Mesenchymal stem cell (in vitro differentiated cells and primary cell): ENCODE data around the gene TOM1L2. TPM values are rescaled to one million over a fixed set of nuclear protein-coding genes. Genes with fewer than 3 reads are reported as not detected.

Experiments used
- DNase-seq: peaks from one replicate; pipeline ENCODE4 v3.0.0-alpha.2; 2013
- H2AFZ ChIP-seq: one replicate; pipeline ENCODE4 v1.6.1; 2013; ENCODE audit warnings: low read depth, mild to moderate bottlenecking, control low read depth, inconsistent platforms, low read length, moderate library complexity
- H2AK5ac ChIP-seq: 2 replicates; pipeline ENCODE4 v1.6.1; 2013; ENCODE audit warnings: low read length, moderate library complexity, mild to moderate bottlenecking, inconsistent platforms; ENCODE audit not compliant: severe bottlenecking
- H2BK120ac ChIP-seq: one replicate; pipeline ENCODE4 v1.6.1; 2013; ENCODE audit warnings: low read depth, mild to moderate bottlenecking, inconsistent platforms, low read length, moderate library complexity
- H2BK12ac ChIP-seq, 2 experiments: one replicate each; pipeline ENCODE4 v1.6.1; 2013; ENCODE audit warnings: inconsistent platforms in 2 of 2, low read length in 2 of 2, mild to moderate bottlenecking in 2 of 2, moderate library complexity in 2 of 2, control low read depth in 1 of 2
- H2BK15ac ChIP-seq: one replicate; pipeline ENCODE4 v1.6.1; 2013; ENCODE audit warnings: mild to moderate bottlenecking, low read depth, inconsistent platforms; ENCODE audit not compliant: poor library complexity, severe bottlenecking
- H2BK5ac ChIP-seq: 2 replicates; pipeline ENCODE4 v1.6.1; 2013; ENCODE audit warnings: low read depth, mild to moderate bottlenecking, low read length, control low read depth, inconsistent platforms; ENCODE audit not compliant: poor library complexity, severe bottlenecking
- H3K14ac ChIP-seq, 2 experiments: one replicate each; pipeline ENCODE4 v1.6.1; 2013; ENCODE audit warnings: inconsistent platforms in 2 of 2, low read length in 2 of 2, control low read depth in 1 of 2, mild to moderate bottlenecking in 1 of 2, moderate library complexity in 1 of 2
- H3K18ac ChIP-seq, 2 experiments: one replicate each; pipeline ENCODE4 v1.6.1; 2013; ENCODE audit warnings: inconsistent platforms in 2 of 2, low read length in 2 of 2, control low read depth in 1 of 2, low read depth in 1 of 2, mild to moderate bottlenecking in 1 of 2
- H3K23ac ChIP-seq, 2 experiments: one replicate each; pipeline ENCODE4 v1.6.1; 2013; ENCODE audit warnings: inconsistent platforms in 2 of 2, low read length in 2 of 2, mild to moderate bottlenecking in 2 of 2, moderate library complexity in 2 of 2, control low read depth in 1 of 2
- H3K27ac ChIP-seq: 2 replicates; pipeline ENCODE4 v1.5.1; 2013; ENCODE audit warnings: mild to moderate bottlenecking, moderate library complexity, low read length, control low read depth, inconsistent platforms; ENCODE audit not compliant: poor library complexity, severe bottlenecking
- H3K27me3 ChIP-seq, 2 experiments: 2 replicates each; pipeline versions ENCODE4 v1.6.1 to v1.7.0; 2013; ENCODE audit warnings: low read length in 2 of 2, mild to moderate bottlenecking in 2 of 2, moderate library complexity in 2 of 2, control low read depth in 1 of 2, inconsistent platforms in 1 of 2; ENCODE audit not compliant: control insufficient read depth in 1 of 2, insufficient read depth in 1 of 2
- H3K36me3 ChIP-seq, 2 experiments: 2 replicates each; pipeline versions ENCODE4 v1.6.1 to v1.7.0; 2013; ENCODE audit warnings: low read length in 2 of 2, control low read depth in 1 of 2, inconsistent platforms in 1 of 2, low read depth in 1 of 2, mild to moderate bottlenecking in 1 of 2; ENCODE audit not compliant: insufficient read depth in 2 of 2, control insufficient read depth in 1 of 2
- H3K4ac ChIP-seq, 2 experiments: one replicate each; pipeline ENCODE4 v1.6.1; 2013; ENCODE audit warnings: inconsistent platforms in 2 of 2, low read length in 2 of 2, mild to moderate bottlenecking in 2 of 2, moderate library complexity in 2 of 2, control low read depth in 1 of 2, low read depth in 1 of 2
- H3K4me1 ChIP-seq: 2 replicates; pipeline ENCODE4 v1.6.1; 2013; ENCODE audit warnings: low read depth, low read length, control low read depth; ENCODE audit not compliant: control insufficient read depth, insufficient read depth
- H3K4me2 ChIP-seq: 2 replicates; pipeline ENCODE4 v1.6.1; 2013; ENCODE audit warnings: low read length, mild to moderate bottlenecking, inconsistent platforms; ENCODE audit not compliant: poor library complexity, severe bottlenecking
- H3K4me3 ChIP-seq, 2 experiments: 2 replicates each; pipeline versions ENCODE4 v1.5.1 to v1.7.0; 2013; ENCODE audit warnings: low read length in 2 of 2, mild to moderate bottlenecking in 2 of 2, control low read depth in 1 of 2, low read depth in 1 of 2; ENCODE audit not compliant: insufficient read depth in 1 of 2
- H3K79me1 ChIP-seq: replicated peaks from 2 replicates; pipeline ENCODE4 v1.6.1; 2013; ENCODE audit warnings: mild to moderate bottlenecking, control low read depth, low read length, inconsistent platforms; ENCODE audit not compliant: poor library complexity, severe bottlenecking
- H3K9ac ChIP-seq: 2 replicates; pipeline ENCODE4 v1.7.0; 2013; ENCODE audit warnings: mild to moderate bottlenecking, low read length, moderate library complexity
- H3K9me3 ChIP-seq: 2 replicates; pipeline ENCODE4 v1.7.0; 2013; ENCODE audit warnings: mild to moderate bottlenecking, low read length; ENCODE audit not compliant: control insufficient read depth
- H4K8ac ChIP-seq: one replicate; pipeline ENCODE4 v1.6.1; 2013; ENCODE audit warnings: inconsistent platforms, mild to moderate bottlenecking, low read length, moderate library complexity
- H4K91ac ChIP-seq: one replicate; pipeline ENCODE4 v1.6.1; 2013; ENCODE audit warnings: mild to moderate bottlenecking, low read length, inconsistent platforms
- WGBS: methylation state at CpG from one replicate; pipeline ENCODE4 v1.1.7; 2013; ENCODE audit warnings: mixed read lengths; 5-methylcytosine and 5-hydroxymethylcytosine counted together
- polyA plus RNA-seq, 2 experiments: library from polyadenylated mRNA; stranded (reverse); fragments of 200-250 nt; gene quantifications; one replicate each; pipeline ENCODE4 v1.2.3, GENCODE V29; 2013

The TOM1L2 gene
- polyA plus RNA-seq (2013, experiment 1 of 2), result 40.1 TPM
- polyA plus RNA-seq (2013, experiment 2 of 2), result 35.1 TPM

DNA sequence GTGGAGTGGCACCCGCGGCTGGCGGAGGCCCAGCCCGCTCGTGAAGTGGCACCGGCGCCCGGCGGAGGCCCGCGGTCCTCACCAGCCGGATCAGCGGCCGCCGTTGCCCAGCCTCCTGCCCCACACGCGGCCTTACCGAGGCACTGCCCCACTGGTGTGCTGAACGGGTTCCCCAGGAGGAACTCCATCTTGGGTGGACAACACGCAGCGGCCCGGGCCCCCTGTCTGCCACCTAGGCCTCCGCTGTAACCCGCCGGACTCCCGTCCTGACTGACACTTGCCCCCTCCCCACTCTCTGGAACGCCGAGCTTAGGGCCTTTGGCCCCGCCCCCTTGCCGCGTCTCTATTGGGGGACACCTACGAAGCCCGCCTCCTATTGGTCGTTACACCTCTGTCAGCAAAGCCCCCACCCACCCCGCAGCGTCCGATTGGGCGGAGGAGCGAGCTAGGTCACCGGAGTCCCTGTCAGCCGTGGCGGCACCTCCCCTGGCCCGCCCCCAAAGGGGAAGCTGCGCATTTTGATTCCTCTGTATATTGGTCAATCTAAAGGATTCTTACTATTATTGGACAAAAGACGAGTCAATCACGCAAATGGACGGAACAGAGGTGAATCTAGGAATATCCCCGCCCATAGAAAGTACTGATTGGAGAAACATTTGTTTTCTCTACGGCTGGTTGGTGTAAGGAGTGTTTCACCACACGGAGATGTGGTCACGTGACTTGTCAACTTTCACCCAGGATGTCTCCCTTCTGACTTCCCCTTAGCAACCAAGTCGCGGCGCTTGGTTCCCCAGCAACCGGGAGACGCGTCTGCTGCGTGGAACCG lies at the start of gene TOM1L2, which contains the start of gene DRC3:
Gene TOM1L2, minus strand, starts transcription at position 275 of the 826 bp plus-strand sequence. Its CDS starts 87 bp downstream, at position 188.
Gene DRC3, plus strand, starts transcription at position 737 of the 826 bp plus-strand sequence. CDS start 4,737 bp downstream, outside the sequence.
- Histone ChIP-seq H3K4ac (peak within 1 kb of the TSS; percentile 71 to 77), H3K14ac (peak within 1 kb of the TSS in 1 of 2 experiments; percentile 89), H3K4me3 (peak within 1 kb of the TSS; percentile 90 to 94), H2AFZ (peak within 1 kb of the TSS; percentile 51), H3K27me3 (no peaks in the 10 kb centered on the region), H3K4me2 (peak within 1 kb of the TSS; percentile 90), H3K18ac (peak within 1 kb of the TSS; percentile 63 to 78), H3K79me1 (peaks cover 10% of the 10 kb centered on the region), H3K9me3 (no peaks in the 10 kb centered on the region), H4K8ac (no peak within 1 kb of the TSS), H2BK5ac (no peak within 1 kb of the TSS), H3K27ac (no peak within 1 kb of the TSS), H2BK12ac (peak within 1 kb of the TSS in 1 of 2 experiments; percentile 45), H3K9ac (peak within 1 kb of the TSS; percentile 93), H2BK15ac (peak within 1 kb of the TSS; percentile 45), H4K91ac (peak within 1 kb of the TSS; percentile 67), H2BK120ac (no peak within 1 kb of the TSS), H2AK5ac (no peak within 1 kb of the TSS), H3K23ac (peak within 1 kb of the TSS in 1 of 2 experiments; percentile 98), H3K4me1 (peaks cover 8% of the 10 kb centered on the region), H3K36me3 (no peaks in the 10 kb centered on the region)
- peak; percentile 100 for DNase-seq
- WGBS, result under 1% methylated on average over 47 of the region's 59 CpGs

DNA sequence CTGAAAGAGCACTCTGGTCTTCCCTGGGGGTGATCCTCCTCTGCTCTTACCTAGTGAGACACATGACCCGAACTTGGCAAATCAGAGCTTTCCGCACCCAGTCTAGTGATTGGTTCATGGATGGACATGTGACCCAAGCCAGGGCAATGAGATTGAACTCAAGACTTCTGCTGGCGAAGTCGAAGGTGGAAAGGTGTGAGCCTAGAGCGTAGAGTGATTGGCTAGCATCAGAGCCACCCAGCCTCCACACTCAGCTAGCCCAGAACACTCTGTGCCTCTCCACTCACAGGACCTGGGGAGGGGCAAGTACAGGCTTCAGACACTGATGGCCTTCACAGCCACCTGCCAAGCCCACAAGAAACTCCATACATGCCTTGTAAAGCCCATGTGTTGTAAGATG lies 49.2 kb upstream of the TOM1L2 start:
- WGBS, result 98% methylated on average over 5 of the region's 5 CpGs
- no peak overlapping the region for H2BK15ac ChIP-seq
- H3K27me3 ChIP-seq, result no peaks in the 10 kb centered on the region
- no peak overlapping the region for H3K14ac ChIP-seq
- DNase-seq, result no peak
- no peak overlapping the region for H3K4me3 ChIP-seq
- no peaks in the 10 kb centered on the region for H3K9me3 ChIP-seq
- no peak overlapping the region for H3K27ac ChIP-seq
- no peak overlapping the region for H4K91ac ChIP-seq
- H2BK5ac ChIP-seq, result no peak overlapping the region
- no peak overlapping the region for H3K18ac ChIP-seq
- no peak overlapping the region for H2BK120ac ChIP-seq
- H3K9ac ChIP-seq, result no peak overlapping the region
- peaks cover 15% of the 10 kb centered on the region for H3K4me1 ChIP-seq
- H3K4me2 ChIP-seq, result no peak overlapping the region
- no peak overlapping the region for H4K8ac ChIP-seq
- H3K23ac ChIP-seq, result no peak overlapping the region
- H3K36me3 ChIP-seq, result peaks cover 16 to 42% of the 10 kb centered on the region in 2 experiments
- no peak overlapping the region for H2BK12ac ChIP-seq
- H3K4ac ChIP-seq, result no peak overlapping the region
- peaks cover 4% of the 10 kb centered on the region for H3K79me1 ChIP-seq
- no peak overlapping the region for H2AK5ac ChIP-seq
- no peak overlapping the region for H2AFZ ChIP-seq

- H3K27me3 ChIP-seq, result no peaks in the 10 kb centered on the region
- H2BK15ac ChIP-seq, result no peak overlapping the region
- no peak overlapping the region for H2AFZ ChIP-seq
- DNase-seq, result no peak
- WGBS, result over 99% methylated on average over 6 of the region's 6 CpGs
- H3K4me3 ChIP-seq, result no peak overlapping the region
- no peaks in the 10 kb centered on the region for H3K9me3 ChIP-seq
- H3K27ac ChIP-seq, result no peak overlapping the region
- no peak overlapping the region for H3K18ac ChIP-seq
- no peak overlapping the region for H4K91ac ChIP-seq
- H3K79me1 ChIP-seq, result peaks cover 3% of the 10 kb centered on the region
- H4K8ac ChIP-seq, result no peak overlapping the region
- no peak overlapping the region for H2AK5ac ChIP-seq
- no peak overlapping the region for H2BK5ac ChIP-seq
- H3K14ac ChIP-seq, result no peak overlapping the region
- no peak overlapping the region for H3K23ac ChIP-seq
- no peak overlapping the region for H2BK12ac ChIP-seq
- H3K4me1 ChIP-seq, result peaks cover 13% of the 10 kb centered on the region
- no peak overlapping the region for H3K9ac ChIP-seq
- no peak overlapping the region for H2BK120ac ChIP-seq
- no peak overlapping the region for H3K4ac ChIP-seq
- H3K36me3 ChIP-seq, result peaks cover 16 to 39% of the 10 kb centered on the region in 2 experiments
- no peak overlapping the region for H3K4me2 ChIP-seq
Observed at GRCh38 chr17:18020971-18021370, 48.8 kb upstream of the TOM1L2 start.

- no peak overlapping the region for H2BK120ac ChIP-seq
- no peak overlapping the region for H3K4me2 ChIP-seq
- peaks cover 17% of the 10 kb centered on the region for H3K4me1 ChIP-seq
- H4K8ac ChIP-seq, result no peak overlapping the region
- H3K27me3 ChIP-seq, result no peaks in the 10 kb centered on the region
- no peak for DNase-seq
- H3K9me3 ChIP-seq, result no peaks in the 10 kb centered on the region
- no peak overlapping the region for H3K4ac ChIP-seq
- peaks cover 26 to 42% of the 10 kb centered on the region in 2 experiments for H3K36me3 ChIP-seq
- H3K4me3 ChIP-seq, result no peak overlapping the region
- no peak overlapping the region for H2AFZ ChIP-seq
- H2AK5ac ChIP-seq, result no peak overlapping the region
- no peak overlapping the region for H4K91ac ChIP-seq
- WGBS, result 100% methylated on average over 1 of the region's 2 CpGs
- H3K23ac ChIP-seq, result no peak overlapping the region
- no peak overlapping the region for H2BK12ac ChIP-seq
- H3K27ac ChIP-seq, result no peak overlapping the region
- H2BK15ac ChIP-seq, result no peak overlapping the region
- peak overlapping the region; percentile 4 for H3K9ac ChIP-seq
- no peak overlapping the region for H3K14ac ChIP-seq
- H3K18ac ChIP-seq, result no peak overlapping the region
- peaks cover 3% of the 10 kb centered on the region for H3K79me1 ChIP-seq
- H2BK5ac ChIP-seq, result no peak overlapping the region
Observed at GRCh38 chr17:18019838-18020154, 47.6 kb upstream of the TOM1L2 start.
